ENCODE measurements around the gene NPLOC4. TPM values are rescaled to one million over a fixed set of nuclear protein-coding genes. Genes with fewer than 3 reads are reported as not detected.
"Not testable (repeated sequence)": the region's sequence is repeated elsewhere in the genome, so short reads cannot be mapped to it uniquely, and the experiment has no call there.

Gene NPLOC4
- polyA plus RNA-seq (ENCODE audit: insufficient read length in 4 of 4) = 10 to 100 TPM; 51.2 to 75.3 (median 63.8) TPM

- peak; percentile 62 to 76 (median 72) for DNase-seq (ENCODE audit: low read depth in 4 of 4, low spot score in 2 of 4)
Observed at GRCh38 chr17:81636505-81637288, at the start of gene NPLOC4, which contains the start of gene TSPAN10. TSS of gene NPLOC4 (minus strand) at chr17:81637112. CDS start at chr17:81636930, 182 bp downstream. TSS of gene TSPAN10 (plus strand) at chr17:81637196. CDS start at chr17:81642413, 5,217 bp downstream.

GRCh38 chr17:81686614-81687013 is 49.7 kb upstream of the NPLOC4 start:
- DNase-seq (ENCODE audit: low read depth in 4 of 4, low spot score in 2 of 4) = no peak

- no peak for DNase-seq (ENCODE audit: low read depth in 4 of 4, low spot score in 2 of 4)
Observed at GRCh38 chr17:81685108-81685507, 48.2 kb upstream of the NPLOC4 start.

GRCh38 chr17:81684442-81684911 is 47.6 kb upstream of the NPLOC4 start:
- DNase-seq (ENCODE audit: low read depth in 4 of 4, low spot score in 2 of 4) = no peak

- DNase-seq (ENCODE audit: low read depth in 4 of 4, low spot score in 2 of 4) = peak; percentile 94 to 99 (median 98)
Observed at GRCh38 chr17:81683584-81684441, 46.9 kb upstream of the NPLOC4 start, which contains the start of the genes ARL16 and HGS. TSS of gene ARL16 (minus strand) at chr17:81683797. CDS start at chr17:81683753, 44 bp downstream. TSS of gene HGS (plus strand) at chr17:81684011. CDS start at chr17:81684067, 56 bp downstream.

- no peak for DNase-seq (ENCODE audit: low read depth in 4 of 4, low spot score in 2 of 4)
Observed at GRCh38 chr17:81683208-81683583, 46.3 kb upstream of the NPLOC4 start.

GRCh38 chr17:81682565-81683207 is 45.8 kb upstream of the NPLOC4 start:
- no peak for DNase-seq (ENCODE audit: low read depth in 4 of 4, low spot score in 2 of 4)

- DNase-seq (ENCODE audit: low read depth in 4 of 4, low spot score in 2 of 4) = no peak
Observed at GRCh38 chr17:81681672-81682071, 44.8 kb upstream of the NPLOC4 start.

GRCh38 chr17:81680150-81680549 is 43.2 kb upstream of the NPLOC4 start:
- DNase-seq (ENCODE audit: low read depth in 4 of 4, low spot score in 2 of 4) = no peak

- no peak for DNase-seq (ENCODE audit: low read depth in 4 of 4, low spot score in 2 of 4)
Observed at GRCh38 chr17:81676906-81677305, 40.0 kb upstream of the NPLOC4 start.

- DNase-seq (ENCODE audit: low read depth in 4 of 4, low spot score in 2 of 4) = not testable (repeated sequence)
Observed at GRCh38 chr17:81675515-81676221, 38.8 kb upstream of the NPLOC4 start.

GRCh38 chr17:81673561-81674258 is 36.8 kb upstream of the NPLOC4 start:
- DNase-seq (ENCODE audit: low read depth in 4 of 4, low spot score in 2 of 4) = no peak

GRCh38 chr17:81672954-81673353 is 36.0 kb upstream of the NPLOC4 start:
- no peak for DNase-seq (ENCODE audit: low read depth in 4 of 4, low spot score in 2 of 4)

- no peak for DNase-seq (ENCODE audit: low read depth in 4 of 4, low spot score in 2 of 4)
Observed at GRCh38 chr17:81672504-81672903, 35.6 kb upstream of the NPLOC4 start.

GRCh38 chr17:81667754-81668153 is 30.8 kb upstream of the NPLOC4 start:
- DNase-seq (ENCODE audit: low read depth in 4 of 4, low spot score in 2 of 4) = no peak

GRCh38 chr17:81666342-81667191 is 29.7 kb upstream of the NPLOC4 start, which contains the start of the genes CCDC137 and OXLD1:
TSS of gene CCDC137 (plus strand) at chr17:81666737. CDS start at chr17:81666767, 30 bp downstream.
TSS of gene OXLD1 (minus strand) at chr17:81666605. CDS start at chr17:81666577, 28 bp downstream.
- DNase-seq (ENCODE audit: low read depth in 4 of 4, low spot score in 2 of 4) = peak; percentile 70 to 93 (median 84)

- no peak for DNase-seq (ENCODE audit: low read depth in 4 of 4, low spot score in 2 of 4)
Observed at GRCh38 chr17:81666092-81666341, 29.1 kb upstream of the NPLOC4 start.

All from left renal cortex interstitium (tissue), 4 donors.